Neural cell (in vitro differentiated cells): Measurements from ENCODE around the gene LEF1. TPM values are rescaled to one million over a fixed set of nuclear protein-coding genes. Genes with fewer than 3 reads are reported as not detected.

Experiments used
- H2AFZ ChIP-seq: fragments of 200-600, 300-800 bp; sonication (generic), shearing (Covaris generic); 2 replicates; pipeline ENCODE4 v1.6.0; 2014; ENCODE audit warnings: low read depth, mild to moderate bottlenecking, antibody characterized with exemption, low read length, moderate library complexity
- H3F3A ChIP-seq: fragments of 200-600 bp; shearing (Covaris generic); 2 replicates; pipeline ENCODE4 v1.6.1; 2016; ENCODE audit warnings: mild to moderate bottlenecking, moderate library complexity, mixed read lengths, antibody characterized with exemption, low read length; ENCODE audit not compliant: insufficient read depth, poor library complexity, severe bottlenecking
- H3K27ac ChIP-seq: fragments of 200-600, 300-800 bp; sonication (generic), shearing (Covaris generic); 2 replicates; pipeline ENCODE4 v1.5.1; 2014; ENCODE audit warnings: mild to moderate bottlenecking, low read length, moderate library complexity
- H3K27me3 ChIP-seq: fragments of 300-800, 200-600 bp; sonication (generic), shearing (Covaris generic); 2 replicates; pipeline ENCODE4 v1.6.0; 2014; ENCODE audit warnings: mild to moderate bottlenecking, low read depth, low read length, moderate library complexity; ENCODE audit not compliant: insufficient read depth
- H3K36me3 ChIP-seq: fragments of 300-800, 200-600 bp; sonication (generic), shearing (Covaris generic); 2 replicates; pipeline ENCODE4 v1.5.1; 2014; ENCODE audit warnings: mild to moderate bottlenecking, antibody characterized with exemption, low read length, moderate library complexity; ENCODE audit not compliant: insufficient read depth
- H3K4me2 ChIP-seq: fragments of 300-800, 200-600 bp; sonication (generic), shearing (Covaris generic); 2 replicates; pipeline ENCODE4 v1.6.0; 2014; ENCODE audit warnings: mild to moderate bottlenecking, low read length
- H3K4me3 ChIP-seq: fragments of 300-800, 200-600 bp; sonication (generic), shearing (Covaris generic); 2 replicates; pipeline ENCODE4 v1.5.1; 2014; ENCODE audit warnings: mild to moderate bottlenecking, low read length, moderate library complexity
- H3K79me2 ChIP-seq: fragments of 200-600 bp; shearing (Covaris generic); replicated peaks from 2 replicates; pipeline ENCODE4 v1.6.0; 2014; ENCODE audit warnings: mild to moderate bottlenecking, low read length, moderate library complexity; ENCODE audit not compliant: insufficient read depth
- H3K9ac ChIP-seq: fragments of 300-800, 200-600 bp; sonication (generic), shearing (Covaris generic); 2 replicates; pipeline ENCODE4 v1.6.1; 2016; ENCODE audit warnings: mild to moderate bottlenecking, low read length, mixed read lengths
- H3K9me2 ChIP-seq: fragments of 200-600 bp; shearing (Covaris generic); 2 replicates; pipeline ENCODE4 v1.6.1; 2016; ENCODE audit warnings: mild to moderate bottlenecking, low read length, mixed read lengths; ENCODE audit not compliant: insufficient read depth
- H3K9me3 ChIP-seq: fragments of 200-600, 300-800 bp; sonication (generic), shearing (Covaris generic); 2 replicates; pipeline ENCODE4 v1.6.1; 2016; ENCODE audit warnings: mild to moderate bottlenecking, mixed run types, low read length, moderate library complexity, mixed read lengths
- H4K20me1 ChIP-seq: fragments of 200-600 bp; shearing (Covaris generic); 2 replicates; pipeline ENCODE4 v1.6.1; 2016; ENCODE audit warnings: mild to moderate bottlenecking, mixed run types; ENCODE audit not compliant: insufficient read depth
- CTCF ChIP-seq: fragments of 450-650 bp; IDR thresholded peaks from 2 replicates; pipeline ENCODE4 v1.5.1; 2014; ENCODE audit warnings: antibody characterized with exemption, mild to moderate bottlenecking, moderate library complexity; ENCODE audit not compliant: poor library complexity, severe bottlenecking
- EP300 ChIP-seq: fragments of 450-650 bp; conservative IDR thresholded peaks from 2 replicates; pipeline ENCODE4 v1.6.1; 2014; ENCODE audit warnings: antibody characterized with exemption, mild to moderate bottlenecking, moderate library complexity; ENCODE audit not compliant: poor library complexity, severe bottlenecking
- EZH2 ChIP-seq: fragments of 200-600, 300-800 bp; shearing (Covaris generic), sonication (generic); IDR thresholded peaks from 2 replicates; pipeline ENCODE4 v1.6.1; 2014; ENCODE audit warnings: antibody characterized with exemption, low read length, borderline replicate concordance, mild to moderate bottlenecking; ENCODE audit not compliant: insufficient read depth, poor library complexity, severe bottlenecking
- MXI1 ChIP-seq: fragments of 450-650 bp; conservative IDR thresholded peaks from 2 replicates; pipeline ENCODE4 v1.6.1; 2014; ENCODE audit warnings: antibody characterized with exemption, mild to moderate bottlenecking; ENCODE audit not compliant: poor library complexity, severe bottlenecking
- POLR2AphosphoS5 ChIP-seq: IDR thresholded peaks from 2 replicates; pipeline ENCODE4 v1.6.1; 2012
- RAD21 ChIP-seq: fragments of 450-650 bp; conservative IDR thresholded peaks from 2 replicates; pipeline ENCODE4 v1.6.1; 2014; ENCODE audit warnings: antibody characterized with exemption, mild to moderate bottlenecking, moderate library complexity
- SMC3 ChIP-seq: fragments of 450-650 bp; conservative IDR thresholded peaks from 2 replicates; pipeline ENCODE4 v1.6.1; 2014; ENCODE audit warnings: antibody characterized with exemption, mild to moderate bottlenecking, moderate library complexity; ENCODE audit not compliant: poor library complexity
- TAF1 ChIP-seq: IDR thresholded peaks from 2 replicates; pipeline ENCODE4 v1.6.1; 2012; ENCODE audit warnings: low read depth
- polyA plus RNA-seq: library from polyadenylated mRNA; depleted of rRNA; stranded (reverse); fragments of >200 nt; gene quantifications from 2 replicates; pipeline ENCODE4 v1.2.3, GENCODE V29; 2014
- TF ChIP-seq, protein P1 (sequence below): IDR thresholded peaks from 2 replicates; pipeline ENCODE4 v1.6.1; 2012; ENCODE audit warnings: borderline replicate concordance

LEF1 gene
- polyA plus RNA-seq, 1 donor from 2014 or later = 0.78 TPM

GRCh38 chr4:108029731-108030130, 139.0 kb downstream of the LEF1 start:
- H2AFZ ChIP-seq = no peak overlapping the region
- no peak overlapping the region for H3K27ac ChIP-seq
- H3F3A ChIP-seq = no peaks in the 10 kb centered on the region
- no peaks in the 10 kb centered on the region for H3K79me2 ChIP-seq
- no peaks in the 10 kb centered on the region for H3K9me2 ChIP-seq
- H3K4me3 ChIP-seq = no peak overlapping the region
- H3K36me3 ChIP-seq = no peaks in the 10 kb centered on the region
- no peak for TF ChIP-seq TAF1
- TF ChIP-seq POLR2AphosphoS5 = no peak
- TF ChIP-seq SMC3 = no peak
- no peak for TF ChIP-seq MXI1
- no peak for TF ChIP-seq EP300
- TF ChIP-seq, protein P1, sequence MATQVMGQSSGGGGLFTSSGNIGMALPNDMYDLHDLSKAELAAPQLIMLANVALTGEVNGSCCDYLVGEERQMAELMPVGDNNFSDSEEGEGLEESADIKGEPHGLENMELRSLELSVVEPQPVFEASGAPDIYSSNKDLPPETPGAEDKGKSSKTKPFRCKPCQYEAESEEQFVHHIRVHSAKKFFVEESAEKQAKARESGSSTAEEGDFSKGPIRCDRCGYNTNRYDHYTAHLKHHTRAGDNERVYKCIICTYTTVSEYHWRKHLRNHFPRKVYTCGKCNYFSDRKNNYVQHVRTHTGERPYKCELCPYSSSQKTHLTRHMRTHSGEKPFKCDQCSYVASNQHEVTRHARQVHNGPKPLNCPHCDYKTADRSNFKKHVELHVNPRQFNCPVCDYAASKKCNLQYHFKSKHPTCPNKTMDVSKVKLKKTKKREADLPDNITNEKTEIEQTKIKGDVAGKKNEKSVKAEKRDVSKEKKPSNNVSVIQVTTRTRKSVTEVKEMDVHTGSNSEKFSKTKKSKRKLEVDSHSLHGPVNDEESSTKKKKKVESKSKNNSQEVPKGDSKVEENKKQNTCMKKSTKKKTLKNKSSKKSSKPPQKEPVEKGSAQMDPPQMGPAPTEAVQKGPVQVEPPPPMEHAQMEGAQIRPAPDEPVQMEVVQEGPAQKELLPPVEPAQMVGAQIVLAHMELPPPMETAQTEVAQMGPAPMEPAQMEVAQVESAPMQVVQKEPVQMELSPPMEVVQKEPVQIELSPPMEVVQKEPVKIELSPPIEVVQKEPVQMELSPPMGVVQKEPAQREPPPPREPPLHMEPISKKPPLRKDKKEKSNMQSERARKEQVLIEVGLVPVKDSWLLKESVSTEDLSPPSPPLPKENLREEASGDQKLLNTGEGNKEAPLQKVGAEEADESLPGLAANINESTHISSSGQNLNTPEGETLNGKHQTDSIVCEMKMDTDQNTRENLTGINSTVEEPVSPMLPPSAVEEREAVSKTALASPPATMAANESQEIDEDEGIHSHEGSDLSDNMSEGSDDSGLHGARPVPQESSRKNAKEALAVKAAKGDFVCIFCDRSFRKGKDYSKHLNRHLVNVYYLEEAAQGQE = no peak
- TF ChIP-seq EZH2 = no peak
- no peak for TF ChIP-seq RAD21
- no peak for TF ChIP-seq CTCF
- H4K20me1 ChIP-seq = no peaks in the 10 kb centered on the region
- H3K27me3 ChIP-seq = no peaks in the 10 kb centered on the region
- no peak overlapping the region for H3K4me2 ChIP-seq
- H3K9me3 ChIP-seq = no peaks in the 10 kb centered on the region
- no peak overlapping the region for H3K9ac ChIP-seq

DNA sequence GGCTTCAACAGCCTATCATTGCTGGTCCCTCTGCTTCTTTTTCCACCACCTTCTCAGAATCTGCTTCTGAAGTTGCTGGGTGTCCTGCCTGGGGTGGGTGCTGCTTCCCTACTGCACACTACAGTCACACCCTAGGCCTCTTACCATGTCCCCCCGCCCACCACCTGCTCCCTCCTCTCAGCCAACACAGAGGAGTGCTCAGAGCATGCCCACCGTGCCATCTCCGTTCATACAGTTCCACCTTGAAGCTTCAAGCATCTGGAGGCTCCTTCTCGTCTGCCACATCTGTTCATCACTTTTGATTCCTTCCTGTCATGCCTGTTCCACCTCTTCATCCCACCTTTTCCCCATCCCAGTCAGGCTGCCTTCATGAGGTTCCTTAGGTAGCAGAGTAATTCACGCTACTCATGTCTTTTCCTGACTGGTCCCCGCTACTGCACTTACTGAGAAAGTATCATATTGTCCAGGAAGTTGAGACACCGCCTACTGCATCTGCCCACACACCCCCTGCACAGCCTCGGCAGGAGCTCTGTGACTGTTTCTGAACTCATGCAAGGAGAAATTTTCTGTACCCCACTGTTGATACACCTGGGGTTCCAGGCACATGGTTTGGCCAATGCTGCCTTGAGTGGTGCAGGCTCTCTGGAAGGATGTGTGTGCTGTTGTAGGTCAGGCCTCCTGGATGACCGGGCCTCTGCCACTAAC, 139.6 kb downstream of the LEF1 start:
- Histone ChIP-seq H3K36me3 (peaks cover 5% of the 10 kb centered on the region), H2AFZ (no peak overlapping the region), H4K20me1 (no peaks in the 10 kb centered on the region), H3K4me2 (no peak overlapping the region), H3K4me3 (no peak overlapping the region), H3K9me3 (no peaks in the 10 kb centered on the region), H3K79me2 (no peaks in the 10 kb centered on the region), H3K27me3 (no peaks in the 10 kb centered on the region), H3K9ac (no peak overlapping the region), H3K9me2 (no peaks in the 10 kb centered on the region), H3K27ac (no peak overlapping the region), H3F3A (no peaks in the 10 kb centered on the region)
- TF ChIP-seq POLR2AphosphoS5 (no peak), TAF1 (no peak), EZH2 (no peak), RAD21 (no peak), CTCF (no peak), SMC3 (no peak), MXI1 (no peak), EP300 (no peak)
- TF ChIP-seq, protein P1 = no peak
